DMS153 (cell line): ENCODE measurements around the gene BTF3L4.
"Not testable (repeated sequence)": the region's sequence is repeated elsewhere in the genome, so short reads cannot be mapped to it uniquely, and the experiment has no call there.

ENCODE experiments used
- DNase-seq: peaks from one replicate; lab custom pipeline; 2025; lab: John Stamatoyannopoulos, UW

Gene BTF3L4

DNA sequence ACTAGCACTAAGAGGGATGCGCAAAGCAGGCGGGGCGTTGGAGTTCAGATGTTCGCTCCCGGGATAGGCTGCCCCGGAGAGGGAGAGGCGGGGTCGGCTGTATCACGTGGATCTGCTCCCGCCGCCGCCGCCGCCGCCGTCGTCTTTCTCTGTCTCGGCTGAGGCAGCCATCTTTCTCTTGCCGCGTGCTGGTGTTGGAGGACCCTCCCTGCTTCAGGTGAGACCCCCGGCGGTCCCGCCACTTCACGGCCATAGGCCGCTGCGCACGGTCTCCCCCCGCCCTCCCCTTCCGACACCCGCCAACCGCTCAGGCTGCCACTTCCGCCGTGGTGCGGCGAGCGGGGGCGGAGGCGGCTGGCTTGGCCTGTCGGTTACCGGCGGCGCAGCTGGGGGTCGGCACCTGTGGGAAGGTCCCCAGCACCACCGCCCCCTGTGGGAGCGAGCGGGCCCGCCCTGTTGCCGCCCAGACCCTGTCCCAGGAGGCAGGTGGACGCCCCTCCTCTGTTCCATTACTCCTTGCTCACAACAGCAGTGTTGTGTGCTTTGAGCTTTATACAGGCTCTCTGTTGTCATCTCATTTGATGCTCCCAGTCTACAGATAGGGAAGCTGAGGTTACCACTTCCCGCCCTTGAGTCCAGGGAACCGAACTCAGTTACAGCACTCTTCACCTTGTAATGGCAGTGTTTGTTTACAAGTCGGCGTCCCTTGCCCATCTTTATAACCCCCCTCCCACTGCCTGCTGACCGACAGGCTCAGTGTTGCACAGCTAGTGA lies at the start of gene BTF3L4:
TSS of gene BTF3L4 (plus strand) at position 133 of the 774 bp plus-strand sequence. CDS start 3,553 bp downstream, outside the sequence.
- peak; percentile 93 for DNase-seq

DNA sequence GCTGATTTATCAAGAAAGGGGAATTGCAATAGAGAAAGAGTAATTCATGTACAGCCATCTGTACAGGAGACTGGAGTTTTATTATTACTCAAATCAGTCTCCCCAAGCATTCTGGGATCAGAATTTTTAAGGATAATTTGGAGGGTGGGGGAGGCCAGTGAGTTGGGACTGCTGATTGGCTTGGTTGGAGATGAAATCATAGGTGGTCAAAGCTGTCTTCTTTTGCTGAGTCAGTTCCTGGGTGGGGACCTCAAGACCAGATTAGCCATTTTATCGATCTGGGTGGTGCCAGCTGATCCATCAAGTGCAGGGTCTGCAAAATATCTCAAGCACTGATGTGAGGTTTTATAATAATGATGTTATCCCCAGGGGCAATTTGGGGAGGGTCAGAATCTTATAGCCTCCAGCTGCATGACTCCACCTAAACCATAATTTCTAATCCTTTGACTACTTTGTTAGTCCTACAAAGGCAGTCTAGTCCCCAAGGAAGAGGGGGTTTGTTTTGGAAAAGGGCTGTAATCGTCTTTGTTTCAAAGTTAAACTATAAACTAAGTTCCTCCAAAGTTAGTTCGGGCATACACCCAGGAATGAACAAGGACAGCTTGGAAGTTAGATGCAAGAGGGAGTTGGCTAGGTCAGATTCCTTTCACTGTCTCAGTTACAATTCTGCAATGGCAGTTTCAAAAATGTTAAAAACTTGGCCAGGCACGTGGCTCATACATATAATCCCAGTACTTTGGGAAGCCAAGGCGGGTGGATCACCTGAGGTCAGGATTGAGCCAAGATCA lies 48.7 kb upstream of the BTF3L4 start:
- DNase-seq = no peak

DNA sequence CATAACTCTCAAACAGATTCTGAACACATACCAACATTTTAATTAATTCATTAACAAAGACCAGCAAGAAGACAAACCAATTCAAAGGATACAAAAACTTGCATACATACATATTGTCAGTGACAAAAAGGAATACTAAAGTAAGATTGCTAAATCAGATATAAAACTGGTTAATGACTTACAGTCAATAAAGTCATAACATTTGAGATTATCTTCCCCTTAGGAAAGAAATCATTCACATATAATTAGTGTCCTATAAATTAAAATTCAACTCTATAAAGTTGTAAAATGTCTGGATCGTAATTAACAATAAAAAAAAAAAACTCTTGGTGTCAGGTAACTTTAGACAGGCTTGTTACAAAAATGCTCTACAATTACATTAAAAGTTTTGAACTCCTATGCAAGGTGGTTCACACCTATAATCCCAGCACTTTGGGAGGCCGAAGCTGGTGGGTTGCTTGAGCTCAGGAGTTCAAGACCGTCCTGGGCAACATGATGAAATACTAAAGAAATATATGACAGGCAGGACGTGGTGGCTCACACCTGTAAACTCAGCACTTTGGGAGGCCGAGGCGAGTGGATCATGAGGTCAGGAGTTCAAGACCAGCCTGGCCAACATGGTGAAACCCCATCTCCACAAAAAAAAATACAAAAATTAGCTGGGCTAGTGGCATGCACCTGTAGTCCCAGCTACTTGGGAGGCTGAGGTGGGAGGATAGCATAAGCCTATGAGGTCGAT lies 47.9 kb upstream of the BTF3L4 start:
- no peak for DNase-seq

DNA sequence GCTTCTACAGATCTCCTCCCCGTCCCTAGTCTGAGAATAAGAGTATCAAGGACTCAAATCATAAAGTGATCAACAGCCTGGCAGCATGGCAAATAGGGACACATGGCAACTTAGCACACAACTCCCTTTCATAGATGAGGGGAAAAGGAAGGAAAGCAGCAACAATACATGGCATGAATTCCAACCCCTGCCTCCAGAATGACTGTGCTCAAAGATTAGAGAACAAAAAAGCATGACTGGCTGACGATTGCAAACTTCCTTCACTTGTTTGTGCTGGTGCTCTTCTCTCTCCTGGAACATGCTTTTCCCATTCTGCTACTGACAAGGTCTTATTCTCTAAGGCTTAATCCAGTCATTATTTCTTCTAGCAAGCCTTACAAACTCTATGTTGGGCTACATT lies 34.0 kb upstream of the BTF3L4 start:
- DNase-seq = no peak

GRCh38 chr1:52026278-52026677 lies 29.8 kb upstream of the BTF3L4 start:
- DNase-seq = no peak

DNA sequence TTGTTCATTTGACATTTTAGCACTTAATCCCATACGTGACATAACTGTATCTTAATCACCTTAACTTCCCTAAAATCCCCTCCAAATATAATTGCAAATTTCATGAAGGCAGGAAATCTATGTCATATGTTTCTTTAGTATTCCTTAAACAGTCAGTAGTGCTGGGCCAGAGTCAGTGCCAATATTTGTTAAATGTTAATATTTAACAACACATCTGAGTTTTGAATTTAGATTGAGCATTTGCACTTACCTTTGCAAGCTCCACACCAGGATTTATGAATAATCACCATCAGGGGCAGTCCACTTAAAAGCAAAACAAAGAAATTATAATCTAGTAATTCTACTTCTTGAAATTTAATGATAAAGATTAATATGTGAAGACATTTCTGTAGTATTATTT lies 27.8 kb upstream of the BTF3L4 start:
- DNase-seq = no peak

DNA sequence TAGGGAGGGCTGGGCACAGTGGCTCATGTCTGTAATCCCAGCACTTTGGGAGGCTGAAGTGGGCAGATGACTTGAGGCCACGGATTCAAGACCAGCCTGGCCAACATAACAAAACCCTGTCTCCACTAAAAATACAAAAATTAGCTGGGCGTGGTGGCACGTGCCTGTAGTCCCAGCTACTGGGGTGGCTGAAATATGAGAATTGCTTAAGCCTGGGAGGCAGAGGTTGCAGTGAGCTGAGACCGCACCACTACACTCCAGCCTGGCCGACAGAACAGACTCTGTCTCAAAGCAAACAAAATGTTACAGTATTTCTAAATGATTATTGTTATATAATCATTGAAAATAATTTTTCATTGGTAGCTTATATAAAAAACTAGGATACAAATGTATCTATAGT lies 27.3 kb upstream of the BTF3L4 start:
- DNase-seq = not testable (repeated sequence)

DNA sequence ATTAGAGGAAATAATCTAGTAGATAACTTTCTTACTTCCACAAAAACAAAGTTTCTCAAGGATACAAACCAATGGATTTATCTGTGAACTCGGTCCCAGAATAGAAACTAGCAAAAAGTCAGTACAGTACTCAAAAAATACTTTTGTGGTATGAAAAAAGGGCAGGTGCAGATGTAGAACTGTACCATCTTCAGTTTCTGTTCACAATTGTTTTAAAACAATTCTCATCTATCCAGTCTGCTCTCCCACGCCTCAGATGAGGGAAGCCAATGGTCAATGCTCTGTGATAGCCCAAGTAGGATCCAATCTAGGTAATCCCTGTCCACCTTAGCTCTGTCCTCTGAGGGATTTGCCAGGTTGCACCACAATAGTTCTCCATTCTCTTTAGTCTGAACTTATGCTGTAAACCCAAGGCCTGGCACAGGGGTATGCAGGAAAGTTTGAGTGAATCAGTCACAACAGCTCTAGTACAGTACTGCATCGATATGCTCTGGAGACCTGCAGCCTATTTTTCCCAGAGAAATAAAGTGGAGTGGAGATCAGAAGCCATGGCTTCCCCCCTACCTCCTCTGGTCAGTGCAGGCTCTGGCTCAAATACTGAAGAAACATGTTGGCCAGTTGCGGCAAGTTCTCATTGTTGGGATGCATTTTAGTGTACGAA lies 23.8 kb upstream of the BTF3L4 start:
- DNase-seq = no peak

GRCh38 chr1:52032785-52033131 lies 23.3 kb upstream of the BTF3L4 start:
- no peak for DNase-seq

DNA sequence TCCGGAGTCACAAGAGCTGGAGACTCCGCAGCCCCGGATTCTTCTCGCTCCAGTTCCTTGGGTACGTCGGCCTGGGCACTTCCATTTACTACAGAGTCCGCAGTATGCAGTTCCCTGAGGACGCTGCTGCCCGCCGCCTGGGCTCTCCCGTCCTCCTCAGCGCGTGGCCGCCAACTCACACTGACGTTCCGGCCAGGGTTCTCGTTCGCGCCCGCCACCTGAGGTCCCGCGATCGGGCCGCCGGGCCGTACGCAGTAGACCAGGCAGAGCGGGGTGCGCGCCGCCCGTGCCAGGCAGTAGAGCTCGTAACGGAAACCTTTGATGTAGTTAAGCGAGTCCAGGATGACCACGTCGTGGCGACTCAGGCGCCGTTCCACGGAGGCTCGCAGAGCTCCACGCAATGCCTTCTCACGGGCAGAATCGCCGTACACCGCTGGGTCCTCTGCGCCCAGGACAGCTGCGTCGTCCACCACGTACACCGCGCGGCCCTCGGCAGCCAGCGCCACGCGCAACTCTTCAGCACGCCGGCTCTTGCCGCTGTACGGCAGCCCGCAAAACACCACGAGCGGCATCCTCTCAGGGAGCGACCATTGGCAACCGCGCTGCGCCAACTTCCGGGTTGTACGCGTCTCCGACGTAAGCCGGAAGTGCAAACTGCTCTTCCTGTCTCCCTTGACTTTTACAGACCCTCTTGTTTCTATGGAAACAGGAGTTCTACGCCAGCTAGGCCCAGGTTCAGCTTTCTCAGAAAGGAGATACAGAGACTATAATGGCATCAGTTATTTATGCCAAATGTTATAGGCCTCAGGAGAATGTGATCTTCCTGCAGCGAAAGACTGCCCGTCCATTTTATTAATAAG lies 22.7 kb upstream of the BTF3L4 start, which contains the start of gene KTI12:
TSS of gene KTI12 (minus strand) at position 621 of the 860 bp plus-strand sequence. CDS start at position 572, 49 bp downstream.
- peak; percentile 77 for DNase-seq

GRCh38 chr1:52034050-52034384 lies 22.1 kb upstream of the BTF3L4 start:
- DNase-seq = no peak

DNA sequence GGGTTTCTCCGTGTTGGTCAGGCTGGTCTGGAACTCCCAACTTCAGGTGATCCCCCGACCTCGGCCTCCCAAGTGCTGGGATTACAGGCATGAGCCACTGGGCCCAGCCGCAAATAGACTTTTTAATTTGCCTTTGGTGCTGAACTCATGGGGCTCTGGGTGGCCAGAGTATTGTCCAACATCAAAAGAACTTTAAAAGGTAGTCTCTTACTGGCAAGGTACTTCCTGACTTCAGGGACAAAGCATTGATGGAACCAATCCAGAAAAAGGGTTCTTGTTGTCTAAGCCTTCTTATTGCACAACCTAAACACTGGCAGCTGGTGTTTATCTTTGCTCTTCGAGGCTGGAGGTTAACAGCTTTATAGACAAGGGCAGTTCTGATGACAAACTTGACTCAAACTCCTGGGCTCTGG lies 18.7 kb upstream of the BTF3L4 start:
- DNase-seq = peak; percentile 51

- no peak for DNase-seq
Measured at GRCh38 chr1:52037909-52038308, 18.2 kb upstream of the BTF3L4 start.

DNA sequence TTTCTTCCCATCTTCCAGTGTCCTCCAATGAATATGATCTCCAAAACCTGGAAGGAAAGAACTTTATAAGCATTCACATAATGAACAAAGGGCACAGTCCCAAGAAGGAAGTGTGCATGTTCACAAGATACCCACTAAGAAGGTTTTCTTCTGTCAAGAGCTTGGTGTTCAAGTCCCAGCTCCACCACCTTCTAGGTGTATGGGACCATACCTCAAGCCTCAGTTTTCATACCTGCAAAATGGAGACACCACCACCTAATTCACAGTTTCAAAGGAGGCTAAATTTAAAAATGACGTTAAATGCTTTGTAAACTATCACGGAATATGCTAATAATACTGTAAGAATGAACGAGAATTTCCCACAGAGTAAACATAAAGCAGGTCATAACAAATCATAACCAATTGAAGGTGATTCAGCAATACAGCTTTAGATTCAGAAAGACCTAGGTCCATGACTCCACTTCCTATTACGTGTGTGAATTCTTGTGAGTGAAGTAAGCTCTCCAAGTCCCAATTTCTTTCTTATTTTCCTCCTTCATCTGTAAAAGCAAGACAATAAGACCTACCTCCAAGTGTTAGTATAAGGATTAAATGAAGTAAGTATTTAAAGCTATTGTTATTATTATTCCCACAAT lies 14.4 kb upstream of the BTF3L4 start:
- no peak for DNase-seq

- DNase-seq = no peak
Measured at GRCh38 chr1:52045236-52045635, 10.9 kb upstream of the BTF3L4 start.

GRCh38 chr1:52045666-52046195 lies 10.4 kb upstream of the BTF3L4 start:
- DNase-seq = not testable (repeated sequence)

- not testable (repeated sequence) for DNase-seq
Measured at GRCh38 chr1:52049337-52049736, 6.8 kb upstream of the BTF3L4 start.

DNA sequence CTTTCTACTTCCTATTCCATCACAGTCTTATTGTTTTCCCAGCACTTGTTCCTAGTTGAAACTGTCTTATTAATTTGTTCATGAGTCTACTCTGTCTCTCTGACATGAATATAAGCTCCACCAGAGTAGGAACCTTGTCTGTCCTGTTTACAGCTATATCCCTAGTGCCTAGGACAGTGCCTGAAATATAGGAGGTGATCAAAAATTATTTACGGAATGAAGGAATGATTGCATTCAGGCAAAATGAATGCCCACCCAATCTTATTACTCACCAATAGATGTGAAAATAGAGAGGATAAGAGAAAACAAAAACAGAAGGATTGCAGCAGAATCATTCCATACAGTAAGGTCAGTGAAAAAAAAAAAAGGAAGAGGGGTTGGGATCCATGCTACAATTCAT lies 2.2 kb upstream of the BTF3L4 start:
- no peak for DNase-seq

- DNase-seq = no peak
Measured at GRCh38 chr1:52054496-52055065, 1.5 kb upstream of the BTF3L4 start.
